Psoas muscle (tissue), 8 donors: Measurements from ENCODE around the gene DTX4. TPM values are rescaled to one million over a fixed set of nuclear protein-coding genes. Genes with fewer than 3 reads are reported as not detected.

ENCODE experiments used
- ATAC-seq, 4 donors: fragments of 200-7000 bp; cut with Tn5 transposase; one replicate each; pipeline ENCODE4 v1.9.1; 2020; ENCODE audit warnings: moderate library complexity in 3 of 4, mild to moderate bottlenecking in 2 of 4
- DNase-seq, 2 donors: peaks; one replicate each; pipeline ENCODE4 v3.0.0-alpha.2; 2020
- H3K27ac ChIP-seq: fragments of 200-600 bp; one replicate; pipeline ENCODE4 v1.8.0; 2022
- H3K27me3 ChIP-seq, 3 donors: fragments of 200-600 bp in 1 of 3; one replicate each; pipeline versions ENCODE4 v1.6.1 to v1.8.0; 2013 to 2022; ENCODE audit warnings: low read length in 2 of 3, mild to moderate bottlenecking in 2 of 3, moderate library complexity in 1 of 3; ENCODE audit not compliant: insufficient read depth in 3 of 3
- H3K36me3 ChIP-seq, 2 donors: fragments of 200-600 bp in 1 of 2; one replicate each; pipeline versions ENCODE4 v1.6.1 to v1.8.0; 2013 to 2022; ENCODE audit warnings: low read depth in 1 of 2, mild to moderate bottlenecking in 1 of 2, moderate library complexity in 1 of 2; ENCODE audit not compliant: insufficient read depth in 1 of 2
- H3K4me1 ChIP-seq: fragments of 200-600 bp; one replicate; pipeline ENCODE4 v1.8.0; 2022
- H3K4me3 ChIP-seq: fragments of 200-600 bp; one replicate; pipeline ENCODE4 v1.8.0; 2022; ENCODE audit warnings: mild to moderate bottlenecking
- H3K9me3 ChIP-seq: fragments of 200-600 bp; one replicate; pipeline ENCODE4 v1.8.0; 2022
- WGBS, 3 donors: extraction: QIAGEN DNeasy Blood & Tissue Kit; methylation state at CpG; one replicate each; pipeline versions ENCODE4 v1.1.6 to v1.1.7; 2013; 5-methylcytosine and 5-hydroxymethylcytosine counted together
- intact Hi-C, 2 donors: fragments of 100-400 bp; cut with DNase I; formaldehyde crosslinking; loops; one replicate each; pipeline versions ENCODE4 v1.11.0 to v1.14.2; 2022
- polyA plus RNA-seq, 3 donors: library from polyadenylated mRNA; stranded (reverse); fragments of 200-250 nt; gene quantifications; one replicate each; pipeline ENCODE4 v1.2.3, GENCODE V29; 2013
- total RNA-seq, 4 donors: library from RNA; stranded (reverse); fragmentation: NEBNext Ultra II Directional in 2 of 4; extraction: Animal tissue kit (Norgen Biotek cat#: 25700) in 2 of 4; gene quantifications; one replicate each; pipeline versions ENCODE4 v1.2.1 to v1.2.4, GENCODE V29; 2021 to 2023
- TF ChIP-seq, protein P1 (sequence below): fragments of 200-600 bp; IDR thresholded peaks from one replicate; pipeline ENCODE4 v1.8.0; 2022; ENCODE audit warnings: antibody characterized with exemption
- donor health status: healthy with polysubstance abuse.
- donor health status: DM: no; HTN: no; CAD: no; lungs with moderate emphysema.
- donor health status: Bipolar disorder and iron deficiency.
- donor health status: healthy.
- donor health status: DM: yes; HTN: yes; CAD: no.
- donor health status: DM: no; HTN: no; CAD: no.
- donor health status: DM: no; HTN: no; CAD: no.
- donor health status: DM: yes; HTN: yes; CAD: no.

DTX4 gene
- total and polyA plus RNA-seq, 7 donors, result 0.46 to 2.7 (median 1.2) TPM

- peaks cover 0 to 20% (median 3%) of the 10 kb centered on the region in 3 donors for H3K27me3 ChIP-seq
- no peak overlapping the region for H3K4me3 ChIP-seq
- H3K27ac ChIP-seq, result no peak overlapping the region
- intact Hi-C loops, result no loop called here
- H3K36me3 ChIP-seq, result no peaks in the 10 kb centered on the region
- no peak for DNase-seq
- 42 to 68% (median 43%) methylated on average over 3 of the region's 3 CpGs for WGBS, 3 donors
- no peaks in the 10 kb centered on the region for H3K9me3 ChIP-seq
- no peaks in the 10 kb centered on the region for H3K4me1 ChIP-seq
- TF ChIP-seq, protein P1, sequence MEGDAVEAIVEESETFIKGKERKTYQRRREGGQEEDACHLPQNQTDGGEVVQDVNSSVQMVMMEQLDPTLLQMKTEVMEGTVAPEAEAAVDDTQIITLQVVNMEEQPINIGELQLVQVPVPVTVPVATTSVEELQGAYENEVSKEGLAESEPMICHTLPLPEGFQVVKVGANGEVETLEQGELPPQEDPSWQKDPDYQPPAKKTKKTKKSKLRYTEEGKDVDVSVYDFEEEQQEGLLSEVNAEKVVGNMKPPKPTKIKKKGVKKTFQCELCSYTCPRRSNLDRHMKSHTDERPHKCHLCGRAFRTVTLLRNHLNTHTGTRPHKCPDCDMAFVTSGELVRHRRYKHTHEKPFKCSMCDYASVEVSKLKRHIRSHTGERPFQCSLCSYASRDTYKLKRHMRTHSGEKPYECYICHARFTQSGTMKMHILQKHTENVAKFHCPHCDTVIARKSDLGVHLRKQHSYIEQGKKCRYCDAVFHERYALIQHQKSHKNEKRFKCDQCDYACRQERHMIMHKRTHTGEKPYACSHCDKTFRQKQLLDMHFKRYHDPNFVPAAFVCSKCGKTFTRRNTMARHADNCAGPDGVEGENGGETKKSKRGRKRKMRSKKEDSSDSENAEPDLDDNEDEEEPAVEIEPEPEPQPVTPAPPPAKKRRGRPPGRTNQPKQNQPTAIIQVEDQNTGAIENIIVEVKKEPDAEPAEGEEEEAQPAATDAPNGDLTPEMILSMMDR, result no peak
- ATAC-seq, result peak in 2 of 4 donors; percentile 34 to 43
These were observed 15.1 kb downstream of the DTX4 start for GRCh38 chr11:59187035-59187434.

DNA sequence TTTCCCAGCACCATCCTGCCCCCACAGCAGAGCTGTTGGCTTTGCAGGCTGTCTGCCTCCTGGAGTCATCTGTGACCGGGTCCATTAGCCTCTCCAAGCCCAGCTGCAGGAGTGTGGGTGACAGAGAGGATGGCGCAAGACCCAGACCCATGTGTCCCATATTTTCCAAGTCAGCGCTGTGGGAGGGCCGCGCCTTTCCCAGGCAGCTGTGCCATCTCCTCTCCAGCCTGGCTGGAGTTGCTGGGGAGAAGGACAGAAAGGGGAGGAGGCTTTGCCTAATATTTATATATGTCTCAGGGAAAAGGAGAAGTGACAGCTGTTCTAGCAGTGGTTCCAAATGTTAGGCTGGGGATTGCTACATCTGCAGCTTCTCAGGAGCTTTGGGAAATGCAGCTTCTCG, 15.7 kb downstream of the DTX4 start:
- ATAC-seq, result peak; percentile 65 to 87 (median 76)
- Histone ChIP-seq H3K9me3 (no peaks in the 10 kb centered on the region), H3K36me3 (no peaks in the 10 kb centered on the region), H3K27ac (no peak overlapping the region), H3K4me3 (no peak overlapping the region), H3K4me1 (no peaks in the 10 kb centered on the region), H3K27me3 (peaks cover 0 to 20% (median 3%) of the 10 kb centered on the region in 3 donors)
- TF ChIP-seq, protein P1, result no peak
- WGBS, 3 donors, result 20 to 43% (median 34%) methylated on average over 6 of the region's 6 CpGs
- peak; percentile 71 to 89 for DNase-seq
- intact Hi-C loops, result no loop called here

- intact Hi-C loops, result no loop called here
- Histone ChIP-seq H3K27ac (no peak overlapping the region), H3K4me3 (no peak overlapping the region), H3K9me3 (no peaks in the 10 kb centered on the region), H3K36me3 (no peaks in the 10 kb centered on the region), H3K27me3 (peaks cover 0 to 20% (median 3%) of the 10 kb centered on the region in 3 donors), H3K4me1 (no peaks in the 10 kb centered on the region)
- 71 to 91% (median 75%) methylated on average over 4 of the region's 4 CpGs for WGBS, 3 donors
- TF ChIP-seq, protein P1, result no peak
- ATAC-seq (no peak), DNase-seq (no peak)
These were observed 17.0 kb downstream of the DTX4 start for GRCh38 chr11:59188954-59189353.

DNA sequence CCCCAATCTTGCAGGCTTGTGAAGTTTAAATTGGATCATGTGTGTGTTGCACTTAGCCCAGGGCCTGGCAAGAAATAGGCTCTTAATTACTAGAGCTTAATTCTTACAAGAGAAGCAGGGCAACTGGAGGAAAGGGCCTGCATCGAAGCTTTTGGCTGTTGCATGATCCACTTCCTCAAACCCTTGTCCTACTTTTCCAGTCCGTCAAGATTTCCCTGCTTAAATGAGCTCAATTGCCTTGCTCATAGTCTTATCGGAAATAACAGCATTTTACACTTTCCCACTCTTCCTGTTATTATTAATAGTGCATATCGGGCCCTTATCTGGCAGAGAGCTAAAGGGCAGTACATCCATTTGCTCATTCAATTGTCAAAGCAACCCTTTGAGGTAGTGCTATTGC, 18.1 kb downstream of the DTX4 start:
- intact Hi-C loops, result no loop called here
- no peak overlapping the region for H3K27ac ChIP-seq
- no peak overlapping the region for H3K4me3 ChIP-seq
- H3K36me3 ChIP-seq, result no peaks in the 10 kb centered on the region
- peaks cover 0 to 20% (median 3%) of the 10 kb centered on the region in 3 donors for H3K27me3 ChIP-seq
- H3K9me3 ChIP-seq, result no peaks in the 10 kb centered on the region
- TF ChIP-seq, protein P1, result no peak
- no peak for ATAC-seq
- no peaks in the 10 kb centered on the region for H3K4me1 ChIP-seq
- no peak for DNase-seq
- WGBS, 3 donors, result 34 to 53% (median 39%) methylated on average over 4 of the region's 4 CpGs

- Histone ChIP-seq H3K27ac (no peak overlapping the region), H3K9me3 (no peaks in the 10 kb centered on the region), H3K4me1 (no peaks in the 10 kb centered on the region), H3K4me3 (no peak overlapping the region), H3K36me3 (peaks cover 0 to 2% of the 10 kb centered on the region in 2 donors), H3K27me3 (peaks cover 0 to 20% (median 5%) of the 10 kb centered on the region in 3 donors)
- WGBS, 3 donors, result 78 to 87% (median 80%) methylated on average over 4 of the region's 4 CpGs
- TF ChIP-seq, protein P1, result no peak
- DNase-seq, result no peak
- intact Hi-C loops, result no loop called here
- no peak for ATAC-seq
These were observed 19.2 kb downstream of the DTX4 start for GRCh38 chr11:59191095-59191494.
